Measurements from ENCODE around the gene TRAPPC2L.

Gene TRAPPC2L

DNA sequence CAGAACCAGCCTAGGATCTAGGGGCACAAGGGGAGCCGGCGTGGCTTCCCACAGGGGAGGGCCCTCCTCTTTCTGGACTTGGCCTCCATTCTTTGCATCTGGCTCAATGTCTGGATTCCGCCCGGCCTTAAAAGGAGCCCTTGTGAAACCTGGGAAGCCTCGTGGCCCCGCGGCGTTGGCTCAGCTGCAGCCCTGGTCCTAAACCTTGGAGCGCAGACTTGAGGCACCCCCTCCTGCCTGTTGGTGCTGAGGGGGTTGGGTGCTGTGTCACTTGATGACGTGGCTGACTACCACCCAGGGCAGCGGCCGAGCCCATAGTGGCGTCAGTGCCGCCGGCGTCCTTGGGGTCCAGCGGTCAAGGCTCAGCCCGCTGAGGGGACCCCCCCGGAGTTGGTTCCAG lies 4.4 kb downstream of the TRAPPC2L start:
- DNase-seq = no peak

- no peak for DNase-seq
These were observed 6.0 kb downstream of the TRAPPC2L start for GRCh38 chr16:88862968-88863367.

- DNase-seq = no peak
These were observed 6.5 kb downstream of the TRAPPC2L start for GRCh38 chr16:88863426-88863825.

DNA sequence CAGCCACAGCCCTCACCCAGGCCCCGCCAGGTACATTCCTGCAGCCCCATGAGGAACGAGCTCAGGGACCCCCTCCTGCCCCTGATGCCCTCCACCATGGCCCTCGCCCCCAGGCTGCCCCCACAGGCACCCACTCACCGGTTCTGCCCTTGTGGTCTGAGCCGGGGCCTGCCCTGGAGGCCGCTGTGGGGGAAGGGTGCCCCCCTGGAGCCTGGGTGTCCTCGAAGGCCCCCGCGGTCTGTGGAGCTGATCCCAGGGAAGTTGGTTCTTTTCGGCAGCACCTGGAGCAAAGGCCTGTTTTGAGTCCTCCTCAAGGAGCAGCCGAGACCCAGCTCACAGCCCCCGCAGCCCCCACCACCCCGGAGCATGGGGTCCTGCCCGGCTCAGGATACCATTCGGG lies 7.2 kb downstream of the TRAPPC2L start:
- no peak for DNase-seq

DNA sequence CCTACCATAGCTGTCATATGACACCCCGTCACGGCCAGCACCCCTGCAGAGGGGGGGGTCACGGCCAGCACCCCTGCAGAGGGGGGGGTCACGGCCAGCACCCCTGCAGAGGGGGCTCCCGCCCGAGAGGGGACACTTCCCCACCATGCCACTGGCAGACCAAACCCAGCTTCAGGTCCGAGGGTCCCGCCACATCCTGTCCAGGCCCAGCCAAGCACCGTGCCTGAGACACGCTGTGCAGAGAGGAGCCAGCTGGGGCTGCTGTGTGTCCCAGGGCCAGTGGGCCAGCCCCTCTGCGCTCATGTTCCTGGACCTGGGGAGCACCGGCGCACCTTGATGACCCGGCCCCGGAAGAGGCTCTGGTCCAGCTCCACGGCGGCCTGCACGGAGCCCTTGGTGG lies 7.6 kb downstream of the TRAPPC2L start:
- DNase-seq = no peak

GRCh38 chr16:88865310-88865709 lies 8.4 kb downstream of the TRAPPC2L start:
- DNase-seq = no peak

GRCh38 chr16:88865742-88866141 lies 8.8 kb downstream of the TRAPPC2L start:
- no peak for DNase-seq

DNA sequence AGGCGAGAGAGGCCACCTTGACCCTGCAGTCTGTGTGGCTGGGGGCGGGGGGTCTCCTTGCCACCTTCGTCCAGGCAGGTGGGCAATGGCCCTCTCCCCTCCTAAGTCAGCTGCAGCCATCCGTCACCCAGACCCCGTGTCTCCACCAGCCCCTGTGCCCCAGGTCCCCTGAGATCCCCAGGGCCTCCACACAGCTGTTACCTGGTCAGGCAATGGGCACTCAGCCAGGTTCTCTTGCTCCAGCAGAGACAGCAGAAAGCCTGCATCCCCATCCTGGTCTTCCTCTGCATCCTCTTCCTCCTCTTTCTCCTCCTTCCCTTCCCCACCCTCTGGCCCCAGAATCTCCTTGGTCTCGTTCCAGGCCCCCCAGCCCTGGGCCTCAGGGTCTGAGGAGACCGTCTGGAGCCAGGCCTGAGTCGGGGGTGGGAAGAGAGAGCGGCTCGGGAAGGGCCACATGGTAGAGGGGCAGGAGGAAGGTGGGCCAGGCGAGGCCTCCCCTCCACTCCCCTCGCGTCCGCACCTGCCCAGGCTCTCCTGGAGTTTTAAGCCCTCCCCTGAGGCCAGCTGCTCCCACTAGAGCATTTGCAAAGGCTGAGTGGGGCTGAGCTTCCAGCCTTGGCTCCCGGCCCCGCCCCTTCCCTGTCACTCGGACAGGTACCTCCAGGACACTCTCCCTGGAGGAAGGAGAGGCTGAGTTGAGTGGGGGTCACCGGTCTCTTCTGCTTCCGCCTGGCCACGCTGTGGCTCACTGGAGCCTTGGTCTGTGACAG lies 9.4 kb downstream of the TRAPPC2L start, which contains the start of gene PABPN1L:
Gene PABPN1L, minus strand, starts transcription at position 510 of the 770 bp plus-strand sequence. Its CDS starts 54 bp downstream, at position 456.
- no peak for DNase-seq

- no peak for DNase-seq
These were observed 10.8 kb downstream of the TRAPPC2L start for GRCh38 chr16:88867581-88868246.

DNA sequence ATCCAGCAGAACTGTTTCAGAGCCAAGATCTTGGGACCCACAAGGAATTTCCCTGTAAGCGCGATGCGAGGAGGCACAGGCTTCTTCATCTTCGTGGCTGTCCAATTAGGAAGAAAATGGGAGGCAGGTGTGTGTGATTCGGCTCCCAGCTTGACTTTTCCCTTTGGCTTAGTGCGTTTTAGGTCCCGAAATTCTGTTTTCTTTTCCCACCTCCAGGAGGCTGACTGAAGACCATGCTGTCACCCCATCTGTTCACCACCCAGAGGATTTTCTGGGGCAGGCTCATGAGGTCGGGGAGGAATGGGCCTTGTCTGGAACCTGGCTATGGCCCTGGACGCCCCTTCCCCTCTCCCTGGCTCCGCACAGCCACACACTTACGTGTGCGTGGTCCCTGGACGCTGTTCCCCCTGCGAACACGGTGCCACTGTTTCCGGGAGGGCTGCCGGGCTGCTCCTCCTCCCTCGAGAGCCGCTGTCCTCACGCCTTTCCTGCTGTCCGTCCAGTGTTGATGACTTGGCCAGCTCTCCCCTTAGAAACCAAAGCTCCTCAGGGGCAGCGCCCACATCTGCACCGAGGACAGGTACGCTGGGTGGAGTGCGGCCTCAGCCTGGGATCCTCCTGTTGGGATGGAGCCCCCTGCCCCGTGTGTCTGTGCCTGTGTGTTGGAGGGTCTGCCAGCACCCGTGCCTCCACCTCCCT lies 12.2 kb downstream of the TRAPPC2L start:
- peak in 1 of 14 donors; percentile 80 for DNase-seq

GRCh38 chr16:88869673-88869980 lies 12.7 kb downstream of the TRAPPC2L start:
- peak in 1 of 14 donors; percentile 61 for DNase-seq

GRCh38 chr16:88870608-88871348 lies 13.9 kb downstream of the TRAPPC2L start:
- no peak for DNase-seq

- DNase-seq = no peak
These were observed 14.4 kb downstream of the TRAPPC2L start for GRCh38 chr16:88871349-88871702.

DNA sequence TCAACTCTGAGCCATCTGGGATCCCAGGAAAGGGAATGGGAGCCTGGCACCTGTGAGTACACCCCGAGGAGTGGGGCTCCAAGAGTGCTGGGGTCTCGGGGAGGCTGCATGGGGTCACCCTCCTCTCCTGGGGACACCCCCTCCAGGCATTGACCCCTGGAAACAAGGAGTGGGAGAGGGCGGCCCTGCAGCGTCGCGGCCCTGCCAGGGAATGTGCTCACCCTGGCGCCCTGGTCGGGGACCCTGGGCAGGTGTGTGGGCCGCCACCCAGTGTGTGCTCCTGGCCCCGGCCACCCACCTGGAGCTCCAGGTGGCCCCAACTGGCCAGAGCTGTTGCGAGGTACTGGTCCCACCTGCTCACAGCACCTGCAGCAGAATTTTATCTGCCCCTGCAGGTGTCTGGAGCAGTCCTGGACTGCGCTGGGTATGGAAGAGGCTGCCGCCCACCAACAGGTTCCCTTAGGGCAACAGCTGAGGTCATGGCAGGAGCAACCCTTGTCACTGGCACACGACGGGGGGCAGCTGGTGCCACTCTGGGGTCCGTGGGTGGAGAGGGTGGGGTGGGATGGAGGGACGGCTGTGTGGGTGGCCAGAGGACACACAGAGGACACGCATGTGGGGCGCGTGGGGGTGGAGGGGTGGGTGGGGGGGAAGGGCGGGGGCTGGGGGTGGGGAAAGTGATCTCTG lies 14.9 kb downstream of the TRAPPC2L start:
- DNase-seq = no peak

GRCh38 chr16:88872650-88873331 lies 15.9 kb downstream of the TRAPPC2L start:
- DNase-seq = peak in 1 of 14 donors; percentile 52

DNA sequence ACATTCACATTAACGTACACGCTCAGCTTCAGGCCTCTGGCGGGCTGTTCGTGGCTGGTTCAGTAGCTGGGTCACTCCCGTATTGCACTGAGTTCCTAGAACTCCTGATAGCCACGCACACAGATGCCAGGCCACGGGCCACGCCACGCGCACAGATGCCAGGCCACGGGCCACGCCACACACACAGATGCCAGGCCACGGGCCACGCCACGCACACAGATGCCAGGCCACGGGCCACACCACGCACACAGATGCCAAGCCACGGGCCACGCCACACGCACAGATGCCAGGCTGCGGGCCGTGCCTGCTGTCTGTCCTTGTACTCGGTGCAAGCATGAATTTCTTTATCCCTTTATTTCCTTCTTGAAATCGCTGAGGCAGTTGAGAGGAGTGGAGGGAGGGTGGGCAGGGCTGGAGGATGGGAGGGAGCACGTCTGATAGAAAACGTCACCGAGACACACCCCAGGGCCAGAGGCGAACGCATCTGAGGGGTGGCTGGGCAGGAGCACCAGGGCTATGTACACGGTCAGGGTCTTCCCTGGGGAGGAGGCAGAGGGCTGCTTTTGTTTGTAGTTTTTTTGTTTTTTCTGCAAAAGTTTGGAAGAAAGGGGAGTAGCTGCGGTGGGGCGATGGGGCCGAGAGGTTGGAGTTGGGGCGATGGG lies 18.1 kb downstream of the TRAPPC2L start:
- no peak for DNase-seq

DNA sequence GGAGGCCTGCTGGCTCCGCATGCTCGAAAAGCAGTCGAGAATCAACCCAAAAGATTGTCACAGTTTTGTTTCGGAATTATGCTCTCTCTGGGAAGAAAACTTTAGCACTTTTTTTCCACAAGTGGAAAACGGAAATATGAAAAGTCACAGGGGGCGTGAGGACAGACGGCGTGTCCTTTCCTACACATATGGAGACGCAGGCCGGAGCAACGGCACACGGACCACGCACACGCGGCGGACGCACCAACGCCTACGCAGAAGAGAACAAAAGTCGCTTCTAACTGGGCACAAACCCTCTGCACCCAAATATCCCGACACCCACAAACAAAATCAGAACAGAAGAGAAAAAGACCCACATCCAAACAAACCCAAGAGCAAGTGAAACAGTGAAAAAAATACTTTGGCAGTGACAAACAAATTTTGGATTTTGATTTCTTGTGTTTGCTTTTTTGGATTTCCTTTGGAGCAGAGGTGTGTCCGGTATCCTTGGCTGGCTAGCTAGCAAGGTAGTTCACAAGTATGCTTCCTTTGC lies 18.8 kb downstream of the TRAPPC2L start:
- DNase-seq = no peak

DNA sequence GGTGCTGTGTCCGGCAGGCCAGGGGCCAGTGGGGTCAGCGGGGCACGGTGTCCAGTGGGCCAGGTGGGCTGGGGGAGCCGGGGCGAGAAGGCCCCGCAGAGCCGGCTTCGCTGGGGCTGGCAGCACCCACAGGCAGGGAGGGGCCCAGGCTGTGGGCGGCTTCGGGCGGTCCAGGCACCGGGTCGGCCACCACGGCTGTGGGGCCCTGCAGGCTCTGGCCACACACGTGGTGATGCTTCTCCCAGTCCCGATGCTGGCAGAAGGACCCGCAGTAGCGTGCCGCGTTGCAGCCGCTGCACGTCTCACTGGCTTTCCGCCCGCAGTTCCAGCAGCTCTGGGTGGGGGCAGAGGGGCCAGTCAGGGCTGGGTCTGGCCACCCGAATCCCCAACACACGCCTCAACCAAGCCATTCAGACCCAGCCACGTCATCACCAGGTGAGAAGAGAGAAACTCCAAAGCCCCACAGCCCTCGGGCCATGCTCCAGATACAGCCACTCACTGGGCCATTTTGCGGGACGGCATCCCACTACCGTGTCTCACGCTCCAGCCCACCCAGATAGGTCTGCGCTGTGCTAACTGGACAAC lies 20.1 kb downstream of the TRAPPC2L start:
- no peak for DNase-seq

DNA sequence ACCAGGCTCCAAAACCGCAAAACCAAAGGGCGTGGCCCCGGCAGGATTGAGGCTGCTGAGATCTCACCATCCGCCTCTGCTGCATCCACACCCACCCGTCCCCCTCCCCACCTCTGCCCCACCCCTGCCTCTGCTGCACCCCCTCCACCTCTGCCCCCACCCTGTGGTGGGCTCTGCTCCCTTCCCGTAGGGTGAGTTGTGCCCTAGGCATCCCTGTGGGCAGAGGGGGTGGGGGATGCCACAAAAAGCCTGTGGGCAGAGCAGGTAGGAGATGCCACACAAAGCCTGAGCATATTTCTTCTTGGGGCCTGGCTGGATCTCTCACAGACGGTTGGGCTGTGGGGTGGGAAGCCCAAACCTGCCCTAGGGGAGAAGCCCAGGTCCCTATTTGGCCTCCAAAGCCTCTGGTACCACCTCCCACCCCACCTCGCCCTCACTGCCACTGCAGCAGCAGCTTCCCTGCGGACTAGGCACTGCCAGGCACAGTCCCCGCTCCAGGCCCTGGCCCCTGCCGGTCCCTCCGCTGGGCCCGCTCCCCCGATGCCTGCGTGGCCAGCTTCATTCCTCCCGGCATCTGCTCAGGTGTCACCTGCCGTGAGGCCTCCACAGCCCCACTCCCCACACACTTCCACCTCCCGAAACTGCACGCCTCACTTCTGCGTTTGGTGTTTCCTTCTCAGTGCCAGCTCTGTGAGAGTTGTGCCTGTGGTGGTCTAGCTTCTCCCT lies 20.8 kb downstream of the TRAPPC2L start:
- DNase-seq = no peak

DNA sequence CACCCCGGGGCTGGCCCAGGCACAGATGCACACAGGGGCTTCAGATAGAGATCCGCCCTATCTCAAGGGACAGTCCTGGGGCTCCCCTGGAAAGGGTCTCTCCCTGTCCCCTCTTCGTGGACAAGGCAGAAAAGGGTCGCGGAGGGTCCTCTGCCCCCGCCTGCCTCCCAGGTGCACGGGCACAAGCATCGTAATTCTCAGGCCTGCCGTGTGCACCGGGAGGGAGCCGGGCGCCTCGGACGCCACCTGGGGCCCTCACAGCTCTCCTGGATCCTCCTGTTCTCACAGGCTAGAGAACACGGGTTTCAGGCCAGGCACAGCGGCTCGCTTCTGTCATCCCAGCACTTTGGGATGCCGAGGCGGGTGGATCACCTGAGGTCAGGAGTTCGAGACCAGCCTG lies 21.4 kb downstream of the TRAPPC2L start:
- DNase-seq = no peak
